GM06990 (cell line): ENCODE data around the gene HNRNPL.
A peak's percentile ranks its signal among the peaks of the same experiment; 100 is the strongest.

Experiments used
- DNase-seq: peaks from one replicate; pipeline ENCODE4 v3.0.0-alpha.2; 2011; ENCODE audit not compliant: insufficient read length; ENCODE audit errors: extremely low read depth
- H3K27me3 ChIP-seq: replicated peaks from 2 replicates; pipeline ENCODE4 v1.6.0; 2011; ENCODE audit warnings: low read length; ENCODE audit not compliant: control insufficient read depth, insufficient read depth
- H3K36me3 ChIP-seq: 2 replicates; pipeline ENCODE4 v1.5.1; 2011; ENCODE audit warnings: low read length; ENCODE audit not compliant: control insufficient read depth, insufficient read depth
- H3K4me3 ChIP-seq: replicated peaks from 2 replicates; pipeline ENCODE4 v1.5.1; 2011; ENCODE audit warnings: low read depth, mild to moderate bottlenecking, control low read depth, low read length
- CTCF ChIP-seq: IDR thresholded peaks from 2 replicates; pipeline ENCODE4 v1.5.1; 2011; ENCODE audit warnings: low read length, control low read depth, mild to moderate bottlenecking, inconsistent platforms; ENCODE audit not compliant: insufficient read depth, poor library complexity, severe bottlenecking

The HNRNPL gene

DNA sequence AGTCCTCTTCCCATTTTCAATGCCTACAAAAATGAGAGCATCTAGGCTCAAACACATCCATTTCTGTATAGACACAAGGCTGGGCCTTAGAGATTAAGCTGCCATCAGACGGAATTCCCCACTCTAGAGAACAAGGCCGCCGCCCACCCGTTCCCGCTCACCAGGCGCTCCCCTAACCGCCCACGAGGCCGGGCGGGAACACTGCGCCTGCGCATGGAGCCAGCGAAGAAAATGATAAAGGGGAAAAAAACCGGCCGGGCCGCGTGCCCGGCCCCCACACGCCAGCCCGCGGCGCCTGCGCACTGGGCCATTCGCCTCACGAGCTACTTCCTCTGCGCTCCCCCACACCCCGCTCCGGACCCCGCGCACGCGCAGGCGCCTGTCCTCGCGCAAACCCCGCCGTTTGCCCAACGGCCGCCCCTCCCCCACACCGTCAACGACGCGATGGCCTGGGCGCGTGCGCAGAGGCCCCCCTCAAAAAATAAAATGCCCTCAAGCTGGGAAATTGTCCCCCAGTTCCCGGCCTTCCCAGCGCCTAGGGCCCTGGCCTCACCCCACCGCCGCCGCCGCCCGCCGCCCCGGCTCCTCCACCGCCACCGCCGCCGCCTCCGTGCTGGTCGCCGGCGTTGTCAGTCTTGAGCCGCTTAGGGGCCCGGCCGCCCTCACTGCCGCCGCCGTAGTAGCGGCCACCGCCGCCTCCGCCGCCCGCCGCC, 483 bp downstream of the HNRNPL start:
- Histone ChIP-seq H3K27me3 (no peaks in the 10 kb centered on the region), H3K4me3 (peak overlapping the region; percentile 71), H3K36me3 (peaks cover 26% of the 10 kb centered on the region)
- TF ChIP-seq CTCF = no peak
- DNase-seq = peak; percentile 98

DNA sequence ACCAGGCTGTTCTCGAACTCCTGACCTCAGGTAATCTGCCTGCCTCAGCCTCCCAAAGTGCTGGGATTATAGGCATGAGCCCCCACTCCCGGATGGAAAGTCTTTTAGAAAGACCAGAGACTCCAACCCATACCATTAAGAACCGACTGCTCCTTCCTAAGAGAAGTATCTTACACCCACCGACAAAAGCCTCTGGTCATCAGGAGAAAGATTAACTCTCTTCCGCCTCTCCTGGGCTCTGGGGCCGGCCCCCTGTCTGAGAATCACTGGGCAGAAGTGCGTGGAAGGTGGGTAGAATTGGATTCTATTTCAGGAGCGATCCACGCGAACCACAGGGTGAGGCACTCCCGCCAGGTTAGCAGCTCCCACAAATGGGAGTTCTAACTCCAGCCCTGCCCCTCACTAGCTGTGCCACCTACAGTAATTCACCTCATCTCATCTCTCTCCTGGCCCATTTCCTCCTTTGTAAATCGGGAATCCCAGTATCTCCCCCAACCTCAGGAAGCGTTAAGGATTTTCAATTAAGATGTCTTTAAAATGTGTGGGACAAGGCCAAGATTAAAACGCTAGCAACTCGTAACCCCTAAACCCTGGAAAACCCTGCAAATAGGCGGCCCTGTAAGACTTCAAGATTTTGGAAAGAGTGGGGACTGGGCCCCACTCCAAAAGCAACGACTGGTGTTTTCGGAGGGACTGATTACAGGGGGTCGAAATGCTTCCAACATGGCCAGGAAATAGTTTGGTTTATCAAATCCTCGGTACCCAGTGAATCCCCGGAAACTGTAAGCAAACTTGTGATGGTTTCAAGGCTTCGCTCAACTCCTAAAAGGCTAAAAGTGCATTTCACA, 1.3 kb downstream of the HNRNPL start:
- H3K36me3 ChIP-seq = peaks cover 33% of the 10 kb centered on the region
- no peak for TF ChIP-seq CTCF
- no peak for DNase-seq
- no peaks in the 10 kb centered on the region for H3K27me3 ChIP-seq
- H3K4me3 ChIP-seq = peak overlapping the region; percentile 71

DNA sequence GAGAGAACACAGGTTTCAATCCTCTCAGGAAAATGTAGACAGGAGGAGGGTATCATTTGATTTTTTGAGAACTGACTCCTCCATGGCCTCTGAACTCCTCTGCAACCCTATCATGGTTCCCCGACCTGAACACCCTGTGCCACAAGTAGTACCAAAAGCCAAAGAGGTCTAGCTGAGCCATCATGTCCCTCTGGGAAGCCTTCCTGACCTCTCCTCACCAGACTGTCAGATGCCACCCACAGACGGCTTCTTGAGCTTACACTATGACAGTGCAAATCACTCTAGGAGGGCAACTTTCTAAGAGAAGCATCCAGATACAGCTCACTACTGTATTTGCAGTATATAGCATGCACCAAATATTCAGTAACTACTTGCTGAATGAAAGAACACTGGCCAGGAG, 3.7 kb downstream of the HNRNPL start:
- H3K36me3 ChIP-seq = peaks cover 52% of the 10 kb centered on the region
- DNase-seq = no peak
- no peaks in the 10 kb centered on the region for H3K27me3 ChIP-seq
- no peak overlapping the region for H3K4me3 ChIP-seq
- TF ChIP-seq CTCF = no peak

DNA sequence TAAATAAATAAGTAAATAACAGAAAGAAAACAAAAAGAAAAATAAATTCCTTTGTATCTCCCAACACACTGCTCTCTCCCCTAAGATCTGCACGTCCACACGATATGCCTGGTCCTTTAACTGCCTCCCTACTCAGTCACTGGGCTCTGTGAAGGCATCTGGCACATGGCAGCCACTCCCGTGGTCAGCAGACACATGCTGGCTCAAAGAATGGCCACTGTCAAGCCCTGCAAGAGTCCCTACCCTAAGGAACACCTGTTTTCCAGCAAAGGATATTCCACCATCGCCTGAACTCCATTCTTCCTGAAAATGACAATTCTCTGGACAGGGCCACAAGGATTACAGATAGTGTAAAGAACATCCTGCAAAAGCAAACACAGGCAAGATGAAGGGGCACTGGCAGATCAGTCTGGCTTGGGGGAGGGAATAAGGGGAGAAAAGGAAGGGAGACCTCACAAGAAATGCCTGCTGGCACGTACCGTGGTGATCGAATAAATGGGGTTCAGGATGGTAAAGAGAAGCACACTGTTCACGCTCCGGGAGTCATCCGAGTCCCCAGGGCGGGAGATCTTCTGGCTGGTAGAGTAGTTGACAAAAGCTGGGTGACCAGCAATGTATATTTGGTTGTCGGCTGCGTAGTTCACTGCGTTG, 4.3 kb downstream of the HNRNPL start:
- H3K27me3 ChIP-seq = no peaks in the 10 kb centered on the region
- DNase-seq = no peak
- no peak for TF ChIP-seq CTCF
- peaks cover 58% of the 10 kb centered on the region for H3K36me3 ChIP-seq
- H3K4me3 ChIP-seq = no peak overlapping the region

DNA sequence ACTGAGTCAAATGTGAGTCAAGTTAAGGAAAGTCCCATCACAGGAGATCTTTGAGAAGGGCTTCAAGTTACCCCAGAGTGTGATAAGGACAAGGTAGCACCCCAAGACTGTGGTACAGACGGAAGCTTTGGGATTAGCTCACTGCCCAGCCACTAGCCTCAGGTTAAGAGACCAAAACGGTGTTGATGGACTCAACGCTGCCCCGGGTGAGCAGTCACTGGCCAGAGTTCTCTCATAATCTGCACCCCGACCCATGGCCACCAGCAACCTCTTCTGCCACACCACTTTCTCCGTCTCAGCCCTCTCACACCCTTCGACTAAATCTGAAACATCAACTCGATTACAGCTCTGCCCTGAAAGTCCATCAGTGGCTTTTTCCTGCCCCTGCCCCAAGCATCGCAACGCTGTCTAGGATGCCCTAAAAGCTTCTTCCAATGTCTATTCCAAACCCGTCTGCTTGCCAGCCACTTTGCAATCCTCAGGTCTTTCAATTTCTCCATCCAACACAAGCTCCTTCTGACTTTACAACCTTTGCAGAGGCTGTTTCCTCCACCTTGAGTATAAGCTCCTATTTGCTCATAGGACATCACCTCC, 5.6 kb downstream of the HNRNPL start:
- Histone ChIP-seq H3K36me3 (peaks cover 67% of the 10 kb centered on the region), H3K4me3 (no peak overlapping the region), H3K27me3 (no peaks in the 10 kb centered on the region)
- DNase-seq = no peak
- TF ChIP-seq CTCF = no peak
